GM11168 (cell line): ENCODE measurements around the gene HSPA6.
"Not testable (repeated sequence)": the region's sequence is repeated elsewhere in the genome, so short reads cannot be mapped to it uniquely, and the experiment has no call there.

Experiments
- in situ Hi-C: fragments of 300-500 bp; cut with MboI; formaldehyde crosslinking; loops from one replicate; pipeline ENCODE4 v1.12.0; 2022; ENCODE audit warnings: low sequenced_read_pairs; ENCODE audit not compliant: unreplicated experiment

The HSPA6 gene

GRCh38 chr1:161523817-161524741 is at the start of gene HSPA6:
Gene HSPA6 (plus strand): TSS chr1:161524540. CDS start chr1:161524659, 119 bp downstream.
- in situ Hi-C loops: not testable (repeated sequence)

GRCh38 chr1:161477711-161478110 is 46.6 kb upstream of the HSPA6 start:
- in situ Hi-C loops: not testable (repeated sequence)

GRCh38 chr1:161478985-161479384 is 45.4 kb upstream of the HSPA6 start:
- in situ Hi-C loops: no loop called here

GRCh38 chr1:161480381-161481035 is 43.8 kb upstream of the HSPA6 start:
- in situ Hi-C loops: no loop called here

GRCh38 chr1:161481624-161482392 is 42.5 kb upstream of the HSPA6 start:
- in situ Hi-C loops: no loop called here

- in situ Hi-C loops: no loop called here
Observed at GRCh38 chr1:161482610-161483009, 41.7 kb upstream of the HSPA6 start.

GRCh38 chr1:161483361-161483760 is 41.0 kb upstream of the HSPA6 start:
- in situ Hi-C loops: no loop called here

- in situ Hi-C loops: loop anchor here (5.0 kb wide), 1 partner anchor 258 kb away; no protein-coding TSS in a partner anchor
Observed at GRCh38 chr1:161484613-161485012, 39.7 kb upstream of the HSPA6 start.

- in situ Hi-C loops: loop anchor here (5.0 kb wide), 1 partner anchor 255 kb away; no protein-coding TSS in a partner anchor
Observed at GRCh38 chr1:161486806-161487741, 37.3 kb upstream of the HSPA6 start.

- in situ Hi-C loops: no loop called here
Observed at GRCh38 chr1:161491472-161491871, 32.9 kb upstream of the HSPA6 start.

GRCh38 chr1:161492827-161493226 is 31.5 kb upstream of the HSPA6 start:
- in situ Hi-C loops: no loop called here

GRCh38 chr1:161494091-161494735 is 30.1 kb upstream of the HSPA6 start:
- in situ Hi-C loops: no loop called here

- in situ Hi-C loops: no loop called here
Observed at GRCh38 chr1:161495490-161495889, 28.9 kb upstream of the HSPA6 start.

- in situ Hi-C loops: no loop called here
Observed at GRCh38 chr1:161497961-161498360, 26.4 kb upstream of the HSPA6 start.

GRCh38 chr1:161498646-161499045 is 25.7 kb upstream of the HSPA6 start:
- in situ Hi-C loops: no loop called here

GRCh38 chr1:161499099-161500039 is 25.0 kb upstream of the HSPA6 start:
- in situ Hi-C loops: no loop called here

- in situ Hi-C loops: no loop called here
Observed at GRCh38 chr1:161501234-161501633, 23.1 kb upstream of the HSPA6 start.

GRCh38 chr1:161502181-161502580 is 22.2 kb upstream of the HSPA6 start:
- in situ Hi-C loops: no loop called here
